A673 (cell line): ENCODE results near the gene RANBP3. TPM values are rescaled to one million over a fixed set of nuclear protein-coding genes. Genes with fewer than 3 reads are reported as not detected.
A peak's percentile ranks its signal among the peaks of the same experiment; 100 is the strongest.

ENCODE experiments used
- BruUV-seq: library from RNA; stranded (reverse); fragments of 400-500 nt; replicated peaks from 2 replicates; lab custom pipeline; 2021; lab: Mats Ljungman, UMichigan
- CTCF ChIA-PET: fragments of 300-600 bp; sonication (Branson Sonifier 250); formaldehyde crosslinking; loops from one replicate; lab custom pipeline; 2022; ENCODE audit warnings: antibody characterized with exemption; lab: Charles Lee
- POLR2A ChIA-PET: fragments of 300-600 bp; sonication (Branson Sonifier 250); formaldehyde crosslinking; loops from one replicate; lab custom pipeline; 2022; ENCODE audit warnings: antibody characterized with exemption; ENCODE audit not compliant: low non-redundant PET; lab: Charles Lee
- DNase-seq: peaks from one replicate; pipeline ENCODE4 v3.0.0-alpha.2; 2015; ENCODE audit warnings: low spot score
- H3K27ac ChIP-seq: fragments of 200-600 bp; sonication (generic); 2 replicates; pipeline ENCODE4 v1.5.1; 2016; ENCODE audit warnings: mixed run types, low read depth, mild to moderate bottlenecking, mixed read lengths, antibody characterized with exemption, low read length; ENCODE audit not compliant: poor library complexity, severe bottlenecking
- H3K27me3 ChIP-seq: fragments of 200-600 bp; sonication (generic); replicated peaks from 2 replicates; pipeline ENCODE4 v1.6.1; 2017; ENCODE audit warnings: mixed run types, low read depth, mild to moderate bottlenecking, mixed read lengths, antibody characterized with exemption, low read length; ENCODE audit not compliant: insufficient read depth, poor library complexity
- H3K36me3 ChIP-seq: fragments of 200-600 bp; sonication (generic); 2 replicates; pipeline ENCODE4 v1.6.1; 2016; ENCODE audit warnings: mixed run types, mild to moderate bottlenecking, mixed read lengths, antibody characterized with exemption, low read length; ENCODE audit not compliant: insufficient read depth, poor library complexity, severe bottlenecking
- H3K4me1 ChIP-seq: fragments of 200-600 bp; sonication (generic); 2 replicates; pipeline ENCODE4 v1.6.1; 2017; ENCODE audit warnings: mixed run types, mild to moderate bottlenecking, mixed read lengths, antibody characterized with exemption, low read length; ENCODE audit not compliant: insufficient read depth, poor library complexity, severe bottlenecking
- H3K4me3 ChIP-seq: fragments of 200-600 bp; sonication (generic); 2 replicates; pipeline ENCODE4 v1.5.1; 2016; ENCODE audit warnings: low read depth, mixed run types, mild to moderate bottlenecking, mixed read lengths, low read length; ENCODE audit not compliant: poor library complexity, severe bottlenecking
- H3K9me3 ChIP-seq: fragments of 200-600 bp; sonication (generic); 2 replicates; pipeline ENCODE4 v1.6.1; 2016; ENCODE audit warnings: mixed run types, low read depth, mild to moderate bottlenecking, mixed read lengths, antibody characterized with exemption, low read length; ENCODE audit not compliant: poor library complexity, severe bottlenecking
- EZH2 ChIP-seq: fragments of 200-600 bp; sonication (generic); IDR thresholded peaks from 2 replicates; pipeline ENCODE4 v1.6.1; 2017; ENCODE audit warnings: borderline replicate concordance, low read depth, mild to moderate bottlenecking, mixed read lengths, antibody characterized with exemption, low read length; ENCODE audit not compliant: poor library complexity, severe bottlenecking
- intact Hi-C: fragments of 100-400 bp; cut with micrococcal nuclease; formaldehyde crosslinking; loops from one replicate; pipeline ENCODE4 v1.10.0; 2022; ENCODE audit not compliant: unreplicated experiment
- total RNA-seq: library from RNA; stranded (reverse); gene quantifications from 2 replicates; pipeline ENCODE4 v1.2.3, GENCODE V29; 2021
- TF ChIP-seq, protein P1 (sequence below): fragments of 300-800, 200-600 bp; sonication (generic); conservative IDR thresholded peaks from 2 replicates; pipeline ENCODE4 v1.5.1; 2017; ENCODE audit warnings: low read depth, mild to moderate bottlenecking, antibody characterized with exemption, low read length, moderate library complexity, mixed read lengths

The RANBP3 gene
- total RNA-seq, 1 experiment from 2014 or later: 130 TPM

DNA sequence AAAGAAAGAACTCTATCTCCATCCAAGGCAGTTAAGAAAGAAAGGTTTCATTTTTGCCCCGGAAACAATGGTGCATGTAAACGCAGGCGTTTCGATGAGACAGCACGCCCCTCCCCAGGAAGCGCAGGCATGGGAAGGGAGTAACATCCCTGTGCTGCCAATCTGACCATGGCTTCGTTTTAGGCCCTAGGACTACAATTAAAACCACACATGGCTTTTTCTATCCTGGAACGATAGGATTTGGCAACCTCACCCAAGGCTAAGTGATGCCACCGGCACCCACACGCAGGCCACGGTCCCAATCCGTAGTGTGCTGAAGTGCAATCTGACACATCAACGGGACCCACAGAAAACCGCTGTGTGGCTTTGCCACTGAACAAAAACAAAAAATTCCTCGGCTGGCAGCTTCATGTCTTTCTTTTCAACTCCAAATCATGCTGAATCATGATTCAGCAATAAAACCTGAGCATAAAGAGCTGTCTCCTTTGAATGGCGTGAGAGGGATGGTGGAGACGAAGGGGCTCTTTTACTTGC is 24.2 kb downstream of the RANBP3 start:
- TSS peak; percentile 14 for BruUV-seq
- H3K36me3 ChIP-seq: peaks cover 6% of the 10 kb centered on the region
- H3K27ac ChIP-seq: peak overlapping the region; percentile 66
- peak; percentile 21 for DNase-seq
- TF ChIP-seq EZH2: no peak
- TF ChIP-seq, protein P1, sequence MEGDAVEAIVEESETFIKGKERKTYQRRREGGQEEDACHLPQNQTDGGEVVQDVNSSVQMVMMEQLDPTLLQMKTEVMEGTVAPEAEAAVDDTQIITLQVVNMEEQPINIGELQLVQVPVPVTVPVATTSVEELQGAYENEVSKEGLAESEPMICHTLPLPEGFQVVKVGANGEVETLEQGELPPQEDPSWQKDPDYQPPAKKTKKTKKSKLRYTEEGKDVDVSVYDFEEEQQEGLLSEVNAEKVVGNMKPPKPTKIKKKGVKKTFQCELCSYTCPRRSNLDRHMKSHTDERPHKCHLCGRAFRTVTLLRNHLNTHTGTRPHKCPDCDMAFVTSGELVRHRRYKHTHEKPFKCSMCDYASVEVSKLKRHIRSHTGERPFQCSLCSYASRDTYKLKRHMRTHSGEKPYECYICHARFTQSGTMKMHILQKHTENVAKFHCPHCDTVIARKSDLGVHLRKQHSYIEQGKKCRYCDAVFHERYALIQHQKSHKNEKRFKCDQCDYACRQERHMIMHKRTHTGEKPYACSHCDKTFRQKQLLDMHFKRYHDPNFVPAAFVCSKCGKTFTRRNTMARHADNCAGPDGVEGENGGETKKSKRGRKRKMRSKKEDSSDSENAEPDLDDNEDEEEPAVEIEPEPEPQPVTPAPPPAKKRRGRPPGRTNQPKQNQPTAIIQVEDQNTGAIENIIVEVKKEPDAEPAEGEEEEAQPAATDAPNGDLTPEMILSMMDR: no peak
- H3K4me3 ChIP-seq: no peak overlapping the region
- H3K4me1 ChIP-seq: peaks cover 54% of the 10 kb centered on the region
- no peaks in the 10 kb centered on the region for H3K27me3 ChIP-seq
- ChIA-PET POLR2A (no interaction called here), CTCF (no interaction called here)
- H3K9me3 ChIP-seq: no peaks in the 10 kb centered on the region
- intact Hi-C loops: no loop called here

DNA sequence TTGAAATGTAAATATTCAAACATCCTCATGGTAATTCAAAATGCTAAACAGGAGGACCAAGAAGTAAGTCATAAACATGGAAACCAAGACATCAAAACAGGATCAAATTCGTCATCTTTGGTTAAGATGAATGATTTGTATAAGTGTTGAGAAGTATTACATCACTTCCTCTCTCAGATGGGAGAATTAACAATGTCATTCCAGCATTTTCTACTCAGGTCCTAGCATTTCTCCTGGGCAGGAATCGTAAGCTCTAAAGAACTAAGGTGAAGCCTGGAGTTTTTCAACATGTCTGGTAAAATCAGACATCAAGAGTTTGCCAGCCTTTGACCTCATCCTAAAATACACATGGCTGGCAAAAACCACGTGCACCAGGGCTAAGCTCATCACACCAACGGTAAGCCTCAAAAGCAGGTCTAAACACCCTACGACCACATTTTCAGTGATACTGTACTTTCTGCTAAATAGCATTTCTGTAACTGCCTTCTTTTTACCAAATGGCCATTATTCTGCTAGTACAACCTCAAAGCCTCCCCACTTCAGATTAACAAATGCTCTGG is 24.8 kb downstream of the RANBP3 start:
- no TSS peak for BruUV-seq
- no peak for TF ChIP-seq EZH2
- TF ChIP-seq, protein P1: no peak
- ChIA-PET CTCF (interaction anchor here (0.9 to 1.3 kb wide), 2 partner anchors 15 to 149 kb away, joined by 3 read pairs; no protein-coding TSS in a partner anchor), POLR2A (no interaction called here)
- Histone ChIP-seq H3K4me3 (no peak overlapping the region), H3K9me3 (no peaks in the 10 kb centered on the region), H3K27me3 (no peaks in the 10 kb centered on the region), H3K36me3 (peaks cover 6% of the 10 kb centered on the region), H3K4me1 (peaks cover 54% of the 10 kb centered on the region), H3K27ac (peak overlapping the region; percentile 66)
- intact Hi-C loops: no loop called here
- DNase-seq: peak; percentile 33

DNA sequence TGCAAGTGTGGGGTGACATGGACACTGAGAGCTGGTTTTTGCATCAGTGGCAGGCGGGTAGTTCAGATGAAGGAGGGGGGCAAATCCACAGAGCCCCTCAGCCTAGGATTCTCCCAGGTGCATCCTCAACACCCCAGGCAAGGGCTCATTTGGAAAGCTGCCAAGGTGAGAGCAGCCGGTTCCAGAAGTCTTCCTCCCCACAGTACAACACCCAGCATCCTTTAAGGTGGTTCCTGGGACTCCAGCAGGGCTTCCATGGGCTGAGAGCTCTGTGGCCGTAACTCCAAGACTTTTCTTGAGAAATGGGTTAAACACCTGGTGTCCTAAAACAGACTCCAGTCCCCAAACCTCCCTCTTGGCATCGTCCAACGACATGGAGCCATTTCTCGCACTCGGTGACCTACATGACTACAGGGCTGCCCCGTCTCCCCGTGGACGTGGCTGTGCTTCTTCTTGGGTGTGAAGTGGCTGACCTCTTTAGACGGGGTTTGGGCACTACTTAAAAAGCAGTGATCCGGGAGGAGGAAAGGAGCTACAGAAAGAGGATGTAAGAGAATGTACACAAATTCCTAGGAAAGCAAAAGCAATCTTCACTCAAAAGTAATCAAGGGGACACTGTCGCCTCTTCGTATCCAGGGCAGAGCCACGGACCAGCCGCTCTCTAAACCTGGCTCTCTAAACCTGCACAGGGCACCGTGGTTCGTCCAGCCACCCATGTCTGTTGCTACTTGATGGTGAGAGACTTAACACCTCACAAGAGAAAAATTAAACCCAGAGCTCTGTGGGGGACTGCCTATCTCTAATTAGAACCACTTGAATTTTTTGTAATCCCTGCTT is 25.5 kb downstream of the RANBP3 start:
- Histone ChIP-seq H3K27me3 (no peaks in the 10 kb centered on the region), H3K36me3 (peaks cover 6% of the 10 kb centered on the region), H3K27ac (peak overlapping the region; percentile 66), H3K9me3 (no peaks in the 10 kb centered on the region), H3K4me1 (peaks cover 60% of the 10 kb centered on the region), H3K4me3 (no peak overlapping the region)
- intact Hi-C loops: no loop called here
- ChIA-PET POLR2A (no interaction called here), CTCF (interaction anchor here (0.9 to 1.3 kb wide), 2 partner anchors 15 to 148 kb away, joined by 3 read pairs; no protein-coding TSS in a partner anchor)
- no TSS peak for BruUV-seq
- no peak for TF ChIP-seq EZH2
- DNase-seq: no peak
